ENCODE measurements around the gene PYDC1.

DNA sequence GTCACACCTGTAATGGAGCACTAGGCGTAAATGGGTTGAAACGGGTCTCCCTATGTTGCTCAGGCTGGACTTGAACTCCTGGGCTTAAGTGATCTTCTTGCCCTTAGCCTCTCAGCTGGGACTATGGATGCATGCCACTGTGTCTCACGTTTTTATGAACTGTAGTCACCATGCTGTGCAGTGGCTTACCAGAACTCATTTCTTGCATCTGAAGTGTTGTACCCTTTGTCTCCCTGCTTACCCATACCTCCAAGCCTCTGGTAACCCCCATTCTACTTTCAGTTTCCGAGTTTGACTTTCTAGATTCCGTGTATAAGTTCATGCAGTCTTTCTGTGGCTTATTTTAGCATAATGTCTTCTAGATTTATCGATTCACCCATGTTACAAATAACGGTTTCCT, 22.0 kb downstream of the PYDC1 start:
- TF ChIP-seq KDM5A (IDR thresholded peaks at IDR 0.05; ENCODE audit: borderline replicate concordance, low read length) (no peak), ZBTB8A (CRISPR knock-in tag; IDR thresholded peaks at IDR 0.05; ENCODE audit: borderline replicate concordance, low read depth) (no peak), TAF1 (CRISPR knock-in tag; IDR thresholded peaks at IDR 0.05) (no peak), POLR2A (IDR thresholded peaks at IDR 0.05; ENCODE audit: insufficient read depth in 1 of 2, low read depth in 2 of 2, low read length in 2 of 2) (peak in 1 of 2 experiments; percentile 57; a peak in 2 of 4 replicates), EZH2 (conservative IDR thresholded peaks at IDR 0.05; ENCODE audit: low read depth, low read length) (no peak), KLF9 (CRISPR knock-in tag; IDR thresholded peaks at IDR 0.05; ENCODE audit: low read depth) (no peak), MAFK (conservative IDR thresholded peaks at IDR 0.05 in 1 of 2, IDR thresholded peaks at IDR 0.05 in 1 of 2; ENCODE audit: low read length in 2 of 2) (no peak), MED13 (CRISPR knock-in tag; IDR thresholded peaks at IDR 0.05) (no peak), WIZ (CRISPR knock-in tag; IDR thresholded peaks at IDR 0.05) (no peak)
- TF ChIP-seq, protein P1, sequence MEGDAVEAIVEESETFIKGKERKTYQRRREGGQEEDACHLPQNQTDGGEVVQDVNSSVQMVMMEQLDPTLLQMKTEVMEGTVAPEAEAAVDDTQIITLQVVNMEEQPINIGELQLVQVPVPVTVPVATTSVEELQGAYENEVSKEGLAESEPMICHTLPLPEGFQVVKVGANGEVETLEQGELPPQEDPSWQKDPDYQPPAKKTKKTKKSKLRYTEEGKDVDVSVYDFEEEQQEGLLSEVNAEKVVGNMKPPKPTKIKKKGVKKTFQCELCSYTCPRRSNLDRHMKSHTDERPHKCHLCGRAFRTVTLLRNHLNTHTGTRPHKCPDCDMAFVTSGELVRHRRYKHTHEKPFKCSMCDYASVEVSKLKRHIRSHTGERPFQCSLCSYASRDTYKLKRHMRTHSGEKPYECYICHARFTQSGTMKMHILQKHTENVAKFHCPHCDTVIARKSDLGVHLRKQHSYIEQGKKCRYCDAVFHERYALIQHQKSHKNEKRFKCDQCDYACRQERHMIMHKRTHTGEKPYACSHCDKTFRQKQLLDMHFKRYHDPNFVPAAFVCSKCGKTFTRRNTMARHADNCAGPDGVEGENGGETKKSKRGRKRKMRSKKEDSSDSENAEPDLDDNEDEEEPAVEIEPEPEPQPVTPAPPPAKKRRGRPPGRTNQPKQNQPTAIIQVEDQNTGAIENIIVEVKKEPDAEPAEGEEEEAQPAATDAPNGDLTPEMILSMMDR (CRISPR knock-in tag; IDR thresholded peaks at IDR 0.05) = no peak
- TF ChIP-seq, protein P2, sequence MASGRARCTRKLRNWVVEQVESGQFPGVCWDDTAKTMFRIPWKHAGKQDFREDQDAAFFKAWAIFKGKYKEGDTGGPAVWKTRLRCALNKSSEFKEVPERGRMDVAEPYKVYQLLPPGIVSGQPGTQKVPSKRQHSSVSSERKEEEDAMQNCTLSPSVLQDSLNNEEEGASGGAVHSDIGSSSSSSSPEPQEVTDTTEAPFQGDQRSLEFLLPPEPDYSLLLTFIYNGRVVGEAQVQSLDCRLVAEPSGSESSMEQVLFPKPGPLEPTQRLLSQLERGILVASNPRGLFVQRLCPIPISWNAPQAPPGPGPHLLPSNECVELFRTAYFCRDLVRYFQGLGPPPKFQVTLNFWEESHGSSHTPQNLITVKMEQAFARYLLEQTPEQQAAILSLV (CRISPR knock-in tag; IDR thresholded peaks at IDR 0.05; ENCODE audit: borderline replicate concordance) = no peak

Measured in HepG2 (cell line).